Endothelial cell (in vitro differentiated cells): ENCODE data around the gene RNF144A. TPM values are rescaled to one million over a fixed set of nuclear protein-coding genes. Genes with fewer than 3 reads are reported as not detected.

Experiments used
- DNase-seq: peaks from one replicate; pipeline ENCODE4 v3.0.0; 2021; ENCODE audit warnings: low spot score
- H3K27ac Mint-ChIP-seq: one replicate; pipeline ENCODE4 v1.8.0; 2021; ENCODE audit warnings: mixed read lengths, inconsistent platforms; ENCODE audit not compliant: unreplicated experiment
- H3K27me3 Mint-ChIP-seq: one replicate; pipeline ENCODE4 v1.8.0; 2021; ENCODE audit warnings: mild to moderate bottlenecking, moderate library complexity, mixed read lengths, inconsistent platforms; ENCODE audit not compliant: unreplicated experiment
- H3K36me3 Mint-ChIP-seq: one replicate; pipeline ENCODE4 v1.8.0; 2021; ENCODE audit warnings: mild to moderate bottlenecking, low read depth, mixed read lengths, inconsistent platforms; ENCODE audit not compliant: unreplicated experiment
- H3K4me1 Mint-ChIP-seq: one replicate; pipeline ENCODE4 v1.8.0; 2021; ENCODE audit warnings: mild to moderate bottlenecking, mixed read lengths, inconsistent platforms; ENCODE audit not compliant: unreplicated experiment
- H3K4me3 Mint-ChIP-seq: one replicate; pipeline ENCODE4 v1.8.0; 2021; ENCODE audit warnings: mild to moderate bottlenecking, mixed read lengths, inconsistent platforms; ENCODE audit not compliant: unreplicated experiment
- H3K9me3 Mint-ChIP-seq: one replicate; pipeline ENCODE4 v1.8.0; 2021; ENCODE audit warnings: mixed read lengths, inconsistent platforms; ENCODE audit not compliant: unreplicated experiment
- total RNA-seq: library from RNA; stranded (reverse); fragmentation: NEBNext Ultra II Directional; extraction: Animal tissue kit (Norgen Biotek cat#: 25700); gene quantifications from one replicate; pipeline ENCODE4 v1.2.1, GENCODE V29; 2021; ENCODE audit not compliant: unreplicated experiment
- TF ChIP-seq, protein P1 (sequence below): fragments of 200-600 bp; sonication (generic); IDR thresholded peaks from one replicate; pipeline ENCODE4 v1.5.0; 2021; ENCODE audit warnings: antibody characterized with exemption; ENCODE audit not compliant: unreplicated experiment

The RNF144A gene
- total RNA-seq, 1 donor from 2014 or later: 81.3 TPM

DNA sequence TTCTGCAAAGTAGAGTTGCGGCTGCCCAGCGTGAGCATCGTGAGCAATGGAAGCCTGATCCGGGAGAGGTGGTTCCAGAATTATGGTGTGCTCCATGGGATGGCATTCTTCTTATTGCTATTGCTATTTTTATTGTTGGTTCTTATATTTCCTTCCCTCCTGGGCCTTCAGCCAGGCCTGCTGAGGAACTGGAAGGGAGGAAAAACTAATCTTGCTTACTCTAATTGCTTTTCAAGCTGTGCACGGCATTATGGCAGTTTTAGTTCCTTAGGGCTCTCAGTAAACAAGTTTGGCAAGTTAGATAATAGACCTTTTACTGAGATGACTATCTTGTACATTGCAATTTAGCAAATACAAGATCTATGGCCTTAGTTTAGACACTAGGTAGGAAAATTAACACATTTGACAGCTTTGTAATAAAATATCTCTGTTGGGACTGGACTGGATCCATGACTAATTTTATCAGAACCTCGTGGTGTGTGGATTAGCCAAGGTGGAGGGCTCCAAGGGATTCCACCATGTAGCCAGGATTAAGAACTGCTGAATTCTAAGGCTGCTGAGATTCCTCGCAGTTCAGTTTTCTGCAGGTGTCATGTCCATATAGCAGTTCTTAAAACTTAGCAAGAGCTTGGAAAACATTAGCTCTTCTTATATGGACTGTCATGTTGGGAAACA lies 33.6 kb upstream of the RNF144A start:
- Mint-ChIP-seq H3K27ac (no peak overlapping the region), H3K9me3 (no peaks in the 10 kb centered on the region), H3K27me3 (peaks cover 2% of the 10 kb centered on the region), H3K4me1 (peaks cover 5% of the 10 kb centered on the region), H3K36me3 (no peaks in the 10 kb centered on the region), H3K4me3 (no peak overlapping the region)
- TF ChIP-seq, protein P1, sequence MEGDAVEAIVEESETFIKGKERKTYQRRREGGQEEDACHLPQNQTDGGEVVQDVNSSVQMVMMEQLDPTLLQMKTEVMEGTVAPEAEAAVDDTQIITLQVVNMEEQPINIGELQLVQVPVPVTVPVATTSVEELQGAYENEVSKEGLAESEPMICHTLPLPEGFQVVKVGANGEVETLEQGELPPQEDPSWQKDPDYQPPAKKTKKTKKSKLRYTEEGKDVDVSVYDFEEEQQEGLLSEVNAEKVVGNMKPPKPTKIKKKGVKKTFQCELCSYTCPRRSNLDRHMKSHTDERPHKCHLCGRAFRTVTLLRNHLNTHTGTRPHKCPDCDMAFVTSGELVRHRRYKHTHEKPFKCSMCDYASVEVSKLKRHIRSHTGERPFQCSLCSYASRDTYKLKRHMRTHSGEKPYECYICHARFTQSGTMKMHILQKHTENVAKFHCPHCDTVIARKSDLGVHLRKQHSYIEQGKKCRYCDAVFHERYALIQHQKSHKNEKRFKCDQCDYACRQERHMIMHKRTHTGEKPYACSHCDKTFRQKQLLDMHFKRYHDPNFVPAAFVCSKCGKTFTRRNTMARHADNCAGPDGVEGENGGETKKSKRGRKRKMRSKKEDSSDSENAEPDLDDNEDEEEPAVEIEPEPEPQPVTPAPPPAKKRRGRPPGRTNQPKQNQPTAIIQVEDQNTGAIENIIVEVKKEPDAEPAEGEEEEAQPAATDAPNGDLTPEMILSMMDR: no peak
- no peak for DNase-seq

DNA sequence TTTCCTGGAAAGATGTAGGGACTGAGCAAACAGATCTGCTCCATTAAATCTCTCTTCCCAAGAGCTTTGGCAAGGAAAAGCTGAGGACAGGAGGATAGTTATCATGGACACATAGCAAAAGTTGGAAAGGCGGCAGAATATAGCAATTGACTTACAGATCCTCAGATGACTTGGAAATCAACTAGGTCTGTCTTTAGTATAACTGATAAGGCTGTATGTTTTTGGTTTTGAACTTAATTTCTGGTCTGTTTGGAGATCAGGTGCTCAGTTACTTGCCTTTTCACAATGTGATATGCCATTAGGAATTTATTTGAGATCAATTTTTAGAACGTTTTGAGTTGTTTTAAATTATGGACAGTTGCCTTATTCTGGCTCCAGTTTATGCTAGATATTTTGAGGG lies 31.7 kb upstream of the RNF144A start:
- Mint-ChIP-seq H3K4me3 (no peak overlapping the region), H3K36me3 (no peaks in the 10 kb centered on the region), H3K9me3 (no peaks in the 10 kb centered on the region), H3K27ac (no peak overlapping the region), H3K27me3 (no peaks in the 10 kb centered on the region), H3K4me1 (peaks cover 5% of the 10 kb centered on the region)
- TF ChIP-seq, protein P1: no peak
- no peak for DNase-seq

DNA sequence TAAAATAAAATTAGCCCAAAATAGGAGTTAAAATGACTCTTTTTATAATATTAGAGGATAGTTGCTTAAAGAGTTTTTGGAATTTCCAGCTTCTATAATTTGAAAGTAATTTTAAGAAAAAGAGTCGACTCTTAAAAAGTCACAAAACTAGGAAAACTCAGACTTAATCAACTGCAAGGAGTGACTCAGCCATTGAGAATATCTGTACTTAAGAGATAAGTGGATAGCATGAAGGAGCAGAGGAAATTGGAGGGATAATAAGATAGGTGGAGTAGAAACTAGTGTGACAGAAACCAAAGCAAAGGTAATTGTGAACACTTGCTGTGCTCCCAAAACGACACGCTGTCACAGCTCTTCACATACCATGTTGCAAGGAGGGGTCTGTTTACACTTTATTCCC lies 31.2 kb upstream of the RNF144A start:
- Mint-ChIP-seq H3K27ac (no peak overlapping the region), H3K4me1 (peaks cover 5% of the 10 kb centered on the region), H3K9me3 (no peaks in the 10 kb centered on the region), H3K4me3 (no peak overlapping the region), H3K36me3 (no peaks in the 10 kb centered on the region), H3K27me3 (no peaks in the 10 kb centered on the region)
- DNase-seq: no peak
- TF ChIP-seq, protein P1: no peak

- Mint-ChIP-seq H3K4me1 (peaks cover 5% of the 10 kb centered on the region), H3K9me3 (no peaks in the 10 kb centered on the region), H3K4me3 (no peak overlapping the region), H3K27ac (no peak overlapping the region), H3K36me3 (no peaks in the 10 kb centered on the region), H3K27me3 (no peaks in the 10 kb centered on the region)
- TF ChIP-seq, protein P1: no peak
- no peak for DNase-seq
These were observed 29.4 kb upstream of the RNF144A start for GRCh38 chr2:6887751-6888192.

DNA sequence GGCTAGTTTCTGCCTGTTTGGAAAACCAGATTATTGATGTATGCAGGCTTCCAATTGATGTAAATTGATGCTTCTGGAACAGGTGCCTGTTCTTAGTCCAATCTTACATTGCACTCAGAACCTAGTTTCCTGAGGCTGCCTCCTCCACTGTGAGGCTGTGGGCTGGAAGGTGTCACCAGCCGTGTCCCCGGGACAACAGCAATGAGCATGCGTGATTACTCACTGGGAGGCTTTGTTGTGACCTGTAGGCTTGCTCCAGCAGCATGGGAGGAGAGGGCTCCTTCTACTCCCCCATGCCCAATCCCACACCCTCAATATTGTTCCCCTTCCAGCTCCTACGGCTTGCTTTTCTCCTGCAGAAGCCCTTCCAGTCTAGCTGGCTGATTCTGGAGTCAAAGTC lies 28.5 kb upstream of the RNF144A start:
- Mint-ChIP-seq H3K27me3 (no peaks in the 10 kb centered on the region), H3K36me3 (no peaks in the 10 kb centered on the region), H3K4me1 (peaks cover 5% of the 10 kb centered on the region), H3K27ac (no peak overlapping the region), H3K4me3 (no peak overlapping the region), H3K9me3 (no peaks in the 10 kb centered on the region)
- no peak for DNase-seq
- TF ChIP-seq, protein P1: no peak
